ENCODE data around the gene SYNE3. TPM values are rescaled to one million over a fixed set of nuclear protein-coding genes. Genes with fewer than 3 reads are reported as not detected.

Gene SYNE3
- total and polyA plus RNA-seq, 2 donors (not counting 1 experiment from before 2014, with no cell fraction given), result 4.9 to 24.1 TPM

DNA sequence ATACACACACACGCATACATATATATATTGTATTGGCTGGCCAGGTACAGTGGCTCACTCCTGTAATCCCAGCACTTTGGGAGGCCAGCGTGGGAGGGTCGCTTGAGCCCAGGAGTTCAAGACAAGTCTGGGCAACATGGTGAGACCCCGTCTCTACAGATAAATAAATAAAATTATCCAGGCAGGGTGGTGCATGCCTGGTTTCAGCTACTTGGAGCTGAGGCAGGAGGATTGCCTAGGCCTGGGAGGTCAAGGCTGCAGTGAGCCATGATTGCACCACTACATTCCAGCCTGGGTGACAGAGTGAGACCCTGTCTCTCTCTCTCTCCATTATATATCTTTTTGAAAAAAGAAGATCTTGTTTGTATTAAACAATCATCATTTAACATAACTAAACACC lies 4.6 kb upstream of the SYNE3 start:
- TF ChIP-seq, protein P1, sequence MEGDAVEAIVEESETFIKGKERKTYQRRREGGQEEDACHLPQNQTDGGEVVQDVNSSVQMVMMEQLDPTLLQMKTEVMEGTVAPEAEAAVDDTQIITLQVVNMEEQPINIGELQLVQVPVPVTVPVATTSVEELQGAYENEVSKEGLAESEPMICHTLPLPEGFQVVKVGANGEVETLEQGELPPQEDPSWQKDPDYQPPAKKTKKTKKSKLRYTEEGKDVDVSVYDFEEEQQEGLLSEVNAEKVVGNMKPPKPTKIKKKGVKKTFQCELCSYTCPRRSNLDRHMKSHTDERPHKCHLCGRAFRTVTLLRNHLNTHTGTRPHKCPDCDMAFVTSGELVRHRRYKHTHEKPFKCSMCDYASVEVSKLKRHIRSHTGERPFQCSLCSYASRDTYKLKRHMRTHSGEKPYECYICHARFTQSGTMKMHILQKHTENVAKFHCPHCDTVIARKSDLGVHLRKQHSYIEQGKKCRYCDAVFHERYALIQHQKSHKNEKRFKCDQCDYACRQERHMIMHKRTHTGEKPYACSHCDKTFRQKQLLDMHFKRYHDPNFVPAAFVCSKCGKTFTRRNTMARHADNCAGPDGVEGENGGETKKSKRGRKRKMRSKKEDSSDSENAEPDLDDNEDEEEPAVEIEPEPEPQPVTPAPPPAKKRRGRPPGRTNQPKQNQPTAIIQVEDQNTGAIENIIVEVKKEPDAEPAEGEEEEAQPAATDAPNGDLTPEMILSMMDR (conservative IDR thresholded peaks at IDR 0.05 in 1 of 2, IDR thresholded peaks at IDR 0.05 in 1 of 2; ENCODE audit: low read depth in 1 of 2, low read length in 2 of 2), result no peak
- TF ChIP-seq EZH2 (IDR thresholded peaks at IDR 0.05; ENCODE audit: low read length, missing control alignments), result no peak
- H3K79me2 ChIP-seq (ENCODE audit: control insufficient read depth, insufficient read depth, low read length), result no peaks in the 10 kb centered on the region
- no peaks in the 10 kb centered on the region for H3K9me3 ChIP-seq (ENCODE audit: control insufficient read depth, insufficient read depth, low read depth, low read length)
- H3K9ac ChIP-seq (ENCODE audit: insufficient read depth, low read length), result no peak overlapping the region
- DNase-seq (ENCODE audit: low read depth in 2 of 2), result no peak
- no peaks in the 10 kb centered on the region for H3K36me3 ChIP-seq (ENCODE audit: control insufficient read depth, insufficient read depth, low read length)
- no peak overlapping the region for H2AFZ ChIP-seq (ENCODE audit: low read length)
- H3K4me2 ChIP-seq (ENCODE audit: extremely low read depth, insufficient read depth, low read length), result no peak overlapping the region
- peaks cover 26% of the 10 kb centered on the region for H3K4me1 ChIP-seq (ENCODE audit: control insufficient read depth, extremely low read depth, insufficient read depth, low read length)
- no peaks in the 10 kb centered on the region for H3K27me3 ChIP-seq (ENCODE audit: control insufficient read depth, insufficient read depth, low read length)
- no peak overlapping the region for H3K27ac ChIP-seq (ENCODE audit: insufficient read depth, low read length)
- no peaks in the 10 kb centered on the region for H4K20me1 ChIP-seq (ENCODE audit: control insufficient read depth, extremely low read depth, insufficient read depth, low read length)
- H3K4me3 ChIP-seq (replicated peaks in 1 of 4; ENCODE audit: control extremely low read depth in 1 of 4, insufficient read depth in 1 of 4, low read depth in 3 of 4, low read length in 4 of 4), result no peak overlapping the region

DNA sequence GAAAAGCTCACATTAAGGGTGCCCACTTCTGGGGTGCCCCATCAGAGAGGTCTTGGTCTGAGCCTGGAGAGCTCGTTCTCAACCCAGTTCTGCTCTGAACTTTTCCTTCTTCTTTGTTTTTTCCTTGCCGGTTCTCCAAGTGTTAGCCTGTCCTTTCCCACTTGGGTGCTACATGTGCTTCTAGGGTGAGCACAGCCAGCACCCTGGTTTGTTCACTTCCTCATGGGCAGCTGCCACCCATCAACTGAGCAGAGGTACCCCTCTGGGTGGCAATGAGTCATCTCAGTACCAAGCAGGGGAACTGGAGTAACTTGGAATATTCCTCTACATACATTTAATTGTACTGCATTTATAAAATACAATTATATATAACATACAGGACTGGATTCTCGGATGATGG lies 3.9 kb upstream of the SYNE3 start:
- no peak overlapping the region for H3K4me3 ChIP-seq (replicated peaks in 1 of 4; ENCODE audit: control extremely low read depth in 1 of 4, insufficient read depth in 1 of 4, low read depth in 3 of 4, low read length in 4 of 4)
- H3K27me3 ChIP-seq (ENCODE audit: control insufficient read depth, insufficient read depth, low read length), result no peaks in the 10 kb centered on the region
- no peaks in the 10 kb centered on the region for H3K36me3 ChIP-seq (ENCODE audit: control insufficient read depth, insufficient read depth, low read length)
- H3K79me2 ChIP-seq (ENCODE audit: control insufficient read depth, insufficient read depth, low read length), result peaks cover under 1% of the 10 kb centered on the region
- no peak for DNase-seq (ENCODE audit: low read depth in 2 of 2)
- H3K4me2 ChIP-seq (ENCODE audit: extremely low read depth, insufficient read depth, low read length), result no peak overlapping the region
- H3K9me3 ChIP-seq (ENCODE audit: control insufficient read depth, insufficient read depth, low read depth, low read length), result no peaks in the 10 kb centered on the region
- H3K9ac ChIP-seq (ENCODE audit: insufficient read depth, low read length), result no peak overlapping the region
- H4K20me1 ChIP-seq (ENCODE audit: control insufficient read depth, extremely low read depth, insufficient read depth, low read length), result no peaks in the 10 kb centered on the region
- peaks cover 26% of the 10 kb centered on the region for H3K4me1 ChIP-seq (ENCODE audit: control insufficient read depth, extremely low read depth, insufficient read depth, low read length)
- peak overlapping the region; percentile 26 for H3K27ac ChIP-seq (ENCODE audit: insufficient read depth, low read length)
- no peak for TF ChIP-seq EZH2 (IDR thresholded peaks at IDR 0.05; ENCODE audit: low read length, missing control alignments)
- TF ChIP-seq, protein P1 (conservative IDR thresholded peaks at IDR 0.05 in 1 of 2, IDR thresholded peaks at IDR 0.05 in 1 of 2; ENCODE audit: low read depth in 1 of 2, low read length in 2 of 2), result no peak
- no peak overlapping the region for H2AFZ ChIP-seq (ENCODE audit: low read length)

DNA sequence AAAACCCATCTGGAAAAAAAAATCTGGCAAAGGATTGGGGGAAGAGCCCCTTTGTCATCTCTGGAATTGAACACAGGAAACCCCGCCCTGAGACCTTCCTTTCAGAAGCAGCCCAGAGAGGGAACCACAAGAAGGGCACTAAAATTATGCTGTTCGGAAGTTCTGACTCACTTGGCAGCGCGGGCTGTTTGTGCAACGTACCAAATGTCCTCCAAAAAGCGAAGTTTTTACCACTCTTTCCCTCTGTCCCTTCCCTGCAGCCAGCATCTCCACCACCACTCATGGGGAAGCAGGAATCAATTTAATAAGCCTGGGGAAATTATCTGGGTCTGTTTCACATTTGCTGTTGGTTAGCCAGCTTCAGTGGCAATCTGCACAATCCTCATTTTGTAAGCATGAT lies 3.2 kb upstream of the SYNE3 start:
- Histone ChIP-seq H3K9ac (ENCODE audit: insufficient read depth, low read length) (no peak overlapping the region), H3K4me3 (replicated peaks in 1 of 4; ENCODE audit: control extremely low read depth in 1 of 4, insufficient read depth in 1 of 4, low read depth in 3 of 4, low read length in 4 of 4) (no peak overlapping the region), H3K9me3 (ENCODE audit: control insufficient read depth, insufficient read depth, low read depth, low read length) (no peaks in the 10 kb centered on the region), H3K79me2 (ENCODE audit: control insufficient read depth, insufficient read depth, low read length) (peaks cover 7% of the 10 kb centered on the region), H4K20me1 (ENCODE audit: control insufficient read depth, extremely low read depth, insufficient read depth, low read length) (no peaks in the 10 kb centered on the region), H3K36me3 (ENCODE audit: control insufficient read depth, insufficient read depth, low read length) (no peaks in the 10 kb centered on the region), H2AFZ (ENCODE audit: low read length) (no peak overlapping the region), H3K4me1 (ENCODE audit: control insufficient read depth, extremely low read depth, insufficient read depth, low read length) (peaks cover 32% of the 10 kb centered on the region), H3K27me3 (ENCODE audit: control insufficient read depth, insufficient read depth, low read length) (no peaks in the 10 kb centered on the region), H3K27ac (ENCODE audit: insufficient read depth, low read length) (no peak overlapping the region), H3K4me2 (ENCODE audit: extremely low read depth, insufficient read depth, low read length) (peak overlapping the region; percentile 42)
- TF ChIP-seq, protein P1 (conservative IDR thresholded peaks at IDR 0.05 in 1 of 2, IDR thresholded peaks at IDR 0.05 in 1 of 2; ENCODE audit: low read depth in 1 of 2, low read length in 2 of 2), result no peak
- TF ChIP-seq EZH2 (IDR thresholded peaks at IDR 0.05; ENCODE audit: low read length, missing control alignments), result no peak
- DNase-seq (ENCODE audit: low read depth in 2 of 2), result peak; percentile 84 to 87
